ENCODE measurements around the gene CLCN1.
"Not testable (repeated sequence)": the region's sequence is repeated elsewhere in the genome, so short reads cannot be mapped to it uniquely, and the experiment has no call there.

Gene CLCN1

GRCh38 chr7:143385891-143386781 lies 70.2 kb downstream of the CLCN1 start:
- no peak for DNase-seq (ENCODE audit: low read depth)

GRCh38 chr7:143387156-143387975 lies 71.5 kb downstream of the CLCN1 start:
- no peak for DNase-seq (ENCODE audit: low read depth)

- DNase-seq (ENCODE audit: low read depth): no peak
Measured at GRCh38 chr7:143388051-143388450, 72.1 kb downstream of the CLCN1 start.

- no peak for DNase-seq (ENCODE audit: low read depth)
Measured at GRCh38 chr7:143388491-143389101, 72.7 kb downstream of the CLCN1 start.

- no peak for DNase-seq (ENCODE audit: low read depth)
Measured at GRCh38 chr7:143389316-143390103, 73.6 kb downstream of the CLCN1 start.

- DNase-seq (ENCODE audit: low read depth): no peak
Measured at GRCh38 chr7:143390104-143390772, 74.3 kb downstream of the CLCN1 start.

- no peak for DNase-seq (ENCODE audit: low read depth)
Measured at GRCh38 chr7:143390773-143391317, 74.9 kb downstream of the CLCN1 start.

- DNase-seq (ENCODE audit: low read depth): no peak
Measured at GRCh38 chr7:143391462-143392404, 75.8 kb downstream of the CLCN1 start.

- not testable (repeated sequence) for DNase-seq (ENCODE audit: low read depth)
Measured at GRCh38 chr7:143392427-143392826, 76.5 kb downstream of the CLCN1 start.

- no peak for DNase-seq (ENCODE audit: low read depth)
Measured at GRCh38 chr7:143392875-143393266, 77.0 kb downstream of the CLCN1 start.

GRCh38 chr7:143393267-143394041 lies 77.5 kb downstream of the CLCN1 start:
- no peak for DNase-seq (ENCODE audit: low read depth)

GRCh38 chr7:143394068-143394467 lies 78.2 kb downstream of the CLCN1 start:
- no peak for DNase-seq (ENCODE audit: low read depth)

GRCh38 chr7:143394777-143395176 lies 78.9 kb downstream of the CLCN1 start:
- DNase-seq (ENCODE audit: low read depth): no peak

- no peak for DNase-seq (ENCODE audit: low read depth)
Measured at GRCh38 chr7:143395187-143396149, 79.6 kb downstream of the CLCN1 start.

- no peak for DNase-seq (ENCODE audit: low read depth)
Measured at GRCh38 chr7:143396182-143396581, 80.3 kb downstream of the CLCN1 start.

- DNase-seq (ENCODE audit: low read depth): no peak
Measured at GRCh38 chr7:143396625-143397556, 81.0 kb downstream of the CLCN1 start.
